ENCODE data around the gene KDM4B.

The KDM4B gene

DNA sequence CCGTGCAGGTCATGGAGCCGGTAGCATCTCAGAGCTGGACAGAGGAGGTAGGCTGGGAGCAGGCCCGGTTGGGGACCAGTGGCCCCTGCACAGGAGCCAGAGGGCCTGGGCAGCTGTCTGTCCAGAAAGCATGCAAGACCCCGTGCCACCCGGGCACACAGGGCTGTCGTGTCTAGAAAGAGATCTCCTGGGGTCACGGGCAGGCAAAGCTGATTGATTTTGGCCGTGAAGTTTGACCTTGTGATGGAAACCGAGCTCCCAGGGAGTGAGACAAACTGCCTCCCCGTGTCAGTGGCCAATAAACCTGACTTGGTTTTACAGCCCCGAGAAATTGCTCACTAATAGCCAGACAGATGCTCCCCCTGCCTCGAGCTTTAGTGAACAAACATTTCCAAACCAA lies 98.8 kb downstream of the KDM4B start:
- no peak for DNase-seq (ENCODE audit: low read depth in 3 of 3, low spot score in 1 of 3)

DNA sequence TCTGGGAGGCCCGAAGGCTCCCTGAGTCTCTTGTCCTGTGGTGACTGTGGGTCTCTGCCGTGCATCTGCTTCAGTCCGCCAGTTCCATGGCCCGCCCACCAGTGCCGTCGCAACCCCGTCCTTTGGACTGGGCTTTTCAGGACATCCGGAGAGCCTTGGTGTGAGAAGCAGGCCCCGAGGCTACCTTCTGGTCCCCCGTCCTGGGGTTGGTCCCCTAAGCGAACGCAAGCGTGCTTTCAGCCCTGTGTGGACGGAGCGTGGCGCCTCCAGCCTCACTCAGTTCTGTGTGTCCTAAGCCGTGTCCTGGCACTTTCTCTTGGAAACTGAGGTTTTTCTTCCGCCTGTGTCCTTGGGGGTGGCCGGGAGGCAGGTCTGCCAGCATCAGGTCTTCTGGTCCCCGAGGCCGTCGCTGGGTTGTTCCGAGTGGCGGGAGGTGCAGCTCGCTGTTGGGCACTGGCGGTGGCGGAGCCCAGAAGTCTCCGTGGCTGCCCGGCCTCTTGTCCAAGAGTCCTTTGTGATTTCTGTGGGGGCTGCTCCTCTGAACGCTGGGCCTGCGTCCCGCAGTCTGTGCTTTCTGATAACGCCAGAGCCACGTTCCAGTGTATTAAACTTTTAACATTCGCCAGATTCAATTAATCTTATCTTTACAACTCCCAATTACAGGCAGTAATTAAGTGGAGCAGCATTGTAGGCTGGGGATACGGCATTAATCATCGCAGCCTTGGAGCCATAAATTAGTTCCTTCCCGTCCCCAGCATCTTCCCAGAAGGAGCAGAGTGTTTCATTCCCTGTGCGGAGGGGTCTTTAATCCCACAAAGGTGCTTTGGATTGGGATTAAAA lies 99.5 kb downstream of the KDM4B start:
- DNase-seq (ENCODE audit: low read depth in 3 of 3, low spot score in 1 of 3), result no peak

DNA sequence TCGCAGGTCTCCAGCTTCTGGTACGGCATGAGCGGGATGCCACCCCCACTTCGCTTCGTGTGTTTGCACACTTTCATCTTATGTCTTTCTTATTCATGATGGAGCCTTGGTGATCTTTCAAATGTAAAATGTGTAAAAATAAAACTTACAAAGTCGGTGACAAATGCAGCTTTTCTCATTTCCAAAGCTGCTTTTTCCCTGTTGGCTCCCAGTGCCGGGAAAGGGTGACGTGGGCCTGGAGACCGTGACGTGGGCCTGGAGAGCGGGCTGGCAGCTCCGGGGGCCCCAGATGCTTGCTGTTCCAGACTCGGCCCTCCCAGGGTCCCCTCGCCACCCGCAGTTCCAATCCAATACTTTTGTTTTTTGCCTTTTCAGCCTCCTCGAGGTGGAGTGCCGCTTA lies 101.4 kb downstream of the KDM4B start:
- no peak for DNase-seq (ENCODE audit: low read depth in 3 of 3, low spot score in 1 of 3)

DNA sequence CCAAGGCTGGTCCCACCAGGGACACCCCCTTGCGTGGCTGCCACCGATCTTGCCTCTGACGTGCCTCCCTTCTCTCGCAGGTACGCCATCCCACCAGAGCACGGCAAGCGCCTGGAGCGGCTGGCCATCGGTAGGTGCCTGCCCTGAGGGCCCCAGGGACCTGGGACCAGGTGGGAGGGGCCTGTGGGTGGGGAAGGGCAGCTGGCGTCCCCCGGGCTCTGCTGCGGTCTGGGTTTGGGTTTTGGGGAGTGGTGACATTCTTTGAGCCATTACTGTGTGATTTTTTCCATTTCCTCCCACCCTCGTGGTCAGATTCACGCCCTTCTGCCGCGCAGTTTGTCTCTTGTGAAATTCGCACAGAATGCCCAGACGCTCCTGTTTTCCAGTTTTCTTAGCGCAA lies 102.0 kb downstream of the KDM4B start:
- no peak for DNase-seq (ENCODE audit: low read depth in 3 of 3, low spot score in 1 of 3)

DNA sequence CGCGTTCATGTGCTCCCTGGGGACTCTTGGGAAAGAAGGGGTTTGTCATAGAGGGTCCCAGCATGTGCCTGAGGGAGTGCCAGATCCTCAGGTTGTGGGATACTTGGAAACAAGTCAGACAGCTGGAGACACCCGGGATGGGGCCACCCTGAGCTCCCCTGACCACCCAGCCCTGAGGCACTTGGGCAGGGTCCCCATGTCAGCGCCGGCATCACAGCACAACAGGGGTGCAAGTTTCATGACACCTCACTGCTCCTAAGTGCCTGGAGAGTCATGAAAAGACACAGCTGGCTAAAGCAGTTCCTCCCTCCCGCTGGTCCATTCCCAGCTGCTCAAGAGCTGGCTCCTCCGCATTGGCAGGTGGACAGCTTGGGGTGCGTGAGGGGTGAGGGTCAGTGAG lies 102.7 kb downstream of the KDM4B start:
- DNase-seq (ENCODE audit: low read depth in 3 of 3, low spot score in 1 of 3), result no peak

DNA sequence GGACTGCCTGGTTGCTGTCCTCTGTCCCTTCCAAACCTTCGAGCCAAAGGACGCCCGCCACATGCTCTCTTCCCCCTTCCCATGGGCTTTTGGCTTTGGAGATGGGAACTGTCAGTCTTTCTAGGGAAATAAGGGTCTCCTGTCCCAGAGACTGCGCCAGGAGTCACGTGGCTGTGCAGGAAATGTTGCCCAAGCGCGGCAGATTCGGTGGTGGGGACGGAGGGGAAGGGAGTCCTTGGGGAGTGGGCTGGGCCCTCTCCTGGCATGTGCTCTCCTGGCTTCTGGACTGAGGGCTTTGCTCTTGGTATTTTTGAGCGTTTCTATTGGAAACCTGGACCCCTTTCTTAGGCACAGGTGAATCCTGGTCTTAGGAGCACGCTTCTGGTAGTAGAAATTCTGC lies 103.2 kb downstream of the KDM4B start:
- DNase-seq (ENCODE audit: low read depth in 3 of 3, low spot score in 1 of 3), result no peak

DNA sequence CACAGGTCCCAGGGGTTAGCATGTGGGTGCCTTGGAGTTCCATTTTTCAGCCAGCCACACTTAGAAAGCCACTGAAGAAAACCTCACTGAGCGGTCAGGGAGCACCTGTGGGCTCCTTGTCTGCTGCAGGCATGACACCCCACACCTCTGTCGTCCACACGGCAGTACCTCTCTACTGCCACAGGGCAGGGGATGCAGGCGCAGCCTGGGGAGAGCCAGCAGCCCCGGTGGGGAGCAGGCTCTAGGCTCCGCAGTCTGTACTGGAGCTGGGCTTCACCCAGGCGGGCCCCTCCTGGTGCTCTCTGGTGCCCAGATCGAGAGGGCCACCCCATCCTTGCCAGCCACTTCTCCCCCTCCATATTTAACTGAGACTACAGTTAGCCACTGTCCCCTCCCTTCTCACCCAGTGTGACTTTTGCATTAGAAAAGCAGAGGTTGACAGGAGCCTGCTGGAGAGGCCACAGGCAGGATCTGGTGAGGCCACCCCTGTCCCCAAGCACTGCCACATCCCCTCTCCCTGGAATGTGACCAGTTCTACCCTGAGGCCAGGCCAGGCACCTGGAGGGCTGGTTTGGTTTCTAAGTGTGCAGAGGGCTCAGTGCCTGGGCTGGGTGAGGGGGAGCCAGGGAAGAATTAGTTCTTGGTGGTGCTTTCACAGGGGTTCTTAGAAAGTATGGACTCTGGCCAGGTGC lies 104.4 kb downstream of the KDM4B start:
- DNase-seq (ENCODE audit: low read depth in 3 of 3, low spot score in 1 of 3), result no peak

DNA sequence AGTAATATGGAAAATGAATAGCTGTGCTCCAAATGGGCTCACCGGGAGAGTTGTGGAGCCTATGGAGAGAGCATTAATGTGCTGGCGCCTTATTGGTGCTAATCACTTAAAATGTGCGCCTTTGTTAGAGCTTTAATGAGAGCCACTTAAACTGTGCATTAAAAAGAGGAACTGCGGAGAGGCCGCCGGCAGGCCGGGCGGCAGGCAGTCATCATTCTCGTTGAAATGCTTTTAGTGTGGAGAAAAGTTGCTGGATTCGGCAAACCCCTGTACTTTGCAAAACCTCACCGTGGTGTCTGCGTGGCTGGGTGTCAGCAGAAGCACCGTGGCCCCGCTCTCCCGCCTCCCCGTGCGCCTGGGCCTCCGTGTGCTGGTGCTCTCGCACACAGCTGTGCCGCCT lies 105.5 kb downstream of the KDM4B start:
- DNase-seq (ENCODE audit: low read depth in 3 of 3, low spot score in 1 of 3), result no peak

DNA sequence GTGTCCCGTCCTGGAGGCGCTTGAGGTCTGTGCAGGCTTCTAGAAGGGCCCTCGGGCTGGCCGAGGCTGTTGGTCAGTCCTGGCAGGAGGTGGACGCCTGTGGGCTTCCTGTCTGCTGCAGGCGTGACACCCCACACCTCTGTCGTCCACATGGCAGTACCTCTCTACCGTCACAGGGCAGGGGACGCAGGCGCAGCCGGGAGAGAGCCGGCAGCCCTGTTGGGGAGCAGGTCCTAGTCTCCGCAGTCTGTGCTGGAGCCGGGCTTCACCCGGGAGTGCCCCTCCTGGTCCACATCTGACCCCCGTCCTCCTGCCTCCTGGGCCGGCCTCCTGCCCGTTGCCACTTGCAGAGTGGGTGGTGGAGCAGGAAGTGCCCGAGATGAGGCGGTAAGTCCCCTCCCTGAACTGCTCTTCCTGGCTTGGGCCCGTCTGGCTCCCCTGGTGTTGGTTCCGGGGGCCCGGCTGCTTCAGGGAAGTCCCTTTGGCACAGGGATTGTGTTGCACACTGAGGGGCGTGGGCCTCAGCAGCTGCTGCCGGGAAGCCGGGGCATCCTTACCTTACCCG lies 106.0 kb downstream of the KDM4B start:
- DNase-seq (ENCODE audit: low read depth in 3 of 3, low spot score in 1 of 3), result no peak

DNA sequence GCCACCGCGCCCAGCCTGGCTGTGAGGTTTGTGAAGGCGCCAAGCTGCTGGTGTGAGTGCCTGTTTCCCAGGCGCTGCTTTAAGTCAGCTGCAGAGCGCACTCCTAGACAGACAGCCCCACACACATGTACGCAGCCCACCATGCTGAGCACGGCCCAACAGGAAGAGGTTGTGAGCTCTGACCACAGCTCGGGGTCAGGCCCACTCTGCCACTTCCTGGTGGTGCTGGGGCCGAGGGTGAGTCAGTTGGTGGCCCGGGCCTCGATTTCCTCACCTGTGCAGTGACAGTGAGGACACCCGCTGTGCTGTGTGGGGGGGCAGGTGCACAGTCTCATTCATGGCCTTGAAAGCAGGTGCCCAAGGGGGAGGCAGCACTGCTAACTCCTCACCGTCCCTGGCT lies 106.7 kb downstream of the KDM4B start:
- no peak for DNase-seq (ENCODE audit: low read depth in 3 of 3, low spot score in 1 of 3)

DNA sequence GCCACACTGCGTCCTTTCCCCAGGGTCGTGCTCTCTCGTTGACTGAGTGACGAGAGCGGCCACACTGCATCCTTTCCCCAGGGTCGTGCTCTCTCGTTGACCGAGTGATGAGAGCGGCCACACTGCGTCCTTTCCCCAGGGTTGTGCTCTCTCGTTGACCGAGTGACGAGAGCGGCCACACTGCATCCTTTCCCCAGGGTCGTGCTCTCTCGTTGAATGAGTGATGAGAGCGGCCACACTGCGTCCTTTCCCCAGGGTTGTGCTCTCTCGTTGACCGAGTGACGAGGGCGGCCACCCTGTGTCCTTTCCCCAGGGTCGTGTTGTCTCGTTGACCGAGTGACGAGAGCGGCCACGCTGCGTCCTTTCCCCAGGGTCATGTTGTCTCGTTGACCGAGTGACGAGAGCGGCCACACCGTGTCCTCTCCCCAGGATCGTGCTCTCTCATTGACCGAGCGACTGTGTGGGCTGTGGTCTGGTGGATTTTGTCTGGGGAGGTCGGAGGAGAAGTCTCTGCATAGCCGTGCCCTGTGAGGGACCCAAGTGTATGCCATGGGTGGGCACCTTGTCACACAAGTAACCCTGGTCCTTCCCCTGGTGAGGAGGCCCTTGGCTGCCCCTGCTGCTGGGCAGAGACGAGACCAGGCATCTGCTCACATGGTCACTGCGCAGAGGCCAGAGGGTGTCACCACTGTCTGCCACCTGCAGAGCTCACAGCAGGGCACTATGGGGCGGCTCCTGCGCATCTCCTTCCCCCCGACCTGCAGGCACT lies 107.7 kb downstream of the KDM4B start:
- DNase-seq (ENCODE audit: low read depth in 3 of 3, low spot score in 1 of 3), result no peak

DNA sequence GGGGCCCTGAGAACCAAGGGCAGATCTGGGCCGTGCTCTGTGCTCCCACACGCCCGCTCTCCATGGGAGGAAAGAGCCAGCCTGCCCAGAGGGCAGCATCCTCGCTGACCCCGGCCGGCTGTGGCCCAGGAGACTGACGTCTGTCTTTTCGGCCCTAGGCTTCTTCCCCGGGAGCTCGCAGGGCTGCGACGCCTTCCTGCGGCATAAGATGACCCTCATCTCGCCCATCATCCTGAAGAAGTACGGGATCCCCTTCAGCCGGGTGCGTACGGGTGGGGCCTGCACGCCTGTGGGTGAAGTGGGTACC lies 108.2 kb downstream of the KDM4B start:
- no peak for DNase-seq (ENCODE audit: low read depth in 3 of 3, low spot score in 1 of 3)

DNA sequence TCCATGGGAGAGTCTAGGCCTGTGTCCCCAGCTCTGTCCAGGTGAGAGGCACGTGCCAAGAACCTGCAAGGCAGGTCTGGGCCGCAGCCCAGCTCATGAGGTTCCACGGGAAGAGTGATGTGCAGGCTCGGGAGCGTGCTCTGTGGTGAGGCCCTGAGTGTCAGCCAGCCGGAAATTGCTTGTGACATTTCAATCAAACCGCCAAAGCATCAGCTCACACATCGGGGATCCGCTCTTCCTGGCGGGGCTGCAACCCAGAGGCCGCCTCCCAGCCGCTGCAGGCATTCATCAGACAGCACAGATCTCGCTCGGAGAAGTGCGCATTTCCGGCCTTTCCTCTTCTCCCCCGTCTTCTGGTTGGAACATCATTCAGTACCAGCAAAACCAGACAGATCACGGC lies 109.3 kb downstream of the KDM4B start:
- no peak for DNase-seq (ENCODE audit: low read depth in 3 of 3, low spot score in 1 of 3)

DNA sequence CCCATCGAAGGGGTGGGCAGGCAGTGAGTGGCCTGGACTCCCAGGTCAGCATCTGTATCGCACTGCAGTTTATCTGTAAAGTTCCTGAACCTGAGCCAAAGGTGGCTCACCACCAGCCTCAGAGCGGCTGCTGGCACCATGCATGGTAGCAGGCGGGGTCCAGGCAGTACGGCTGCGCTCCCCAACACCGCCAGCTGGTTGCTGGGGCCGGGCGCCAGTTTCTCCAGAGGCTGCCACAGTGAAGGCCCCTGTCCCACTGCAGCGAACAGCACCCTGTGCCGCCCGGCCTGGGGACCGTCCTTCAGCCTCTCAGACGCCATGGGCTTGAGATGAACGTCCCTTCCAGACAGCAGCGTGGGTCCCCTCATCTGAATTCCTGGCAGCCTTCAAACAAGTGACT lies 109.8 kb downstream of the KDM4B start:
- DNase-seq (ENCODE audit: low read depth in 3 of 3, low spot score in 1 of 3), result no peak

DNA sequence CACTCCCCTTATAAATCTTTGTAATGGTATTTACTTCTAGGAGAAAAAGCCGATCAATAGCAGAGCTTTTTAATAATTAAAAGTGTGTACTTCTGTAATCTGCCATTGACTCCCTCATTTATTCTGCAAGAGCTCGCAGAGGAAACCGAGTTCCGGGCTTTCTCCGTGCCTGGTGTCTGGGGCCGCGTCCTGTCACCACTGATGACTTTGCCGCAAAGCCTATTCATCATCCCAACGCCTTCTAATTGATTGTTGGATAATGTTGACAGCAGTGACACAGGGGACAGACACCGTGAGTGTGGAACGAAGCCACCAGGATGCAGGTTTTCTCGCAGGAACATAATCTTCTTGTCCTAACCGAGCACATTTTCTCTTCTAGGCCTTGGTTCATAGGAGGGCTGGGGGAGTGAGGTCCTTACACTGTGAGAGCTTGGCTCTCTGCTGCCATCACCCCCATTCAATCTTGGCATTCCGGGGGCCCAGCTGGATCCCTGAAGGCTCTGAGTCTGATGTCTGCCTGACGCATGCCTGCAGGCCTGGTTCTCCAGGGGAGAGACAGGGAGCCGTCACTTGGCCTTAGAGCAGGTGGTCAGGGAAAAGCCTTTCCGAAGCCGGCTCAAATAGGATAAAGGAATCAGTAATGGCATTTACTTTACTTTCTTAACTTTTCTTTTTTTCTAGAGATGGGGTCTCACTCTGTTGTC lies 110.3 kb downstream of the KDM4B start:
- DNase-seq (ENCODE audit: low read depth in 3 of 3, low spot score in 1 of 3), result no peak

DNA sequence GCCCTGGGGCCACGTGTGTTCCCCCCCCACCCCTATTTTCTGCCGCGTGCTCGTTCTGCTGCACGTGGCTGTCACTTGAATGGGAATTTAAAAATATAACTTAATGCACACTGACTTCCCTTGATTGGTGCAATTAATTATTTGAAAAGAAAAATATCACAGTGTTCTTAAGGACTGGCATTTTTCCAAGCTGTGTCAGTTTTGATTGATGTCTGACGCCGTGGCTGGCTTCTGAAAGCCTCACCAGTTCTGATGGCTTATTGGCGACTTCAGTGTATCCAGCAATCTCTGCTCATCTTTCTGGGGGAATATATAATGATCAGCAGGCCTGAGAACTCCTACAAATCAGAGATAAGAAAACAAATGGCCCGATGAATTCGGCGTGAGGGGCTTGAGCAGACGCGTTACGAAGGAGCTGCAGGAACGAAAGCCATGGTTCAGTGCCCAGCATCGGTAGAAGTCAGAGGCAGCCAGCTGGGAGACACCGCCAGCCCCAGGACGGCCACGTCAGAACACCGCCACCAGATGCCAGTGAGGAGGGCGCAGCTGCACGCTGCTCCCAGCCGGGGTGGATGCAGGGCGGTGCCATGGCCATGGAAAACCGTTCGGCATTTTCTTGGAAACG lies 111.2 kb downstream of the KDM4B start:
- no peak for DNase-seq (ENCODE audit: low read depth in 3 of 3, low spot score in 1 of 3)

DNA sequence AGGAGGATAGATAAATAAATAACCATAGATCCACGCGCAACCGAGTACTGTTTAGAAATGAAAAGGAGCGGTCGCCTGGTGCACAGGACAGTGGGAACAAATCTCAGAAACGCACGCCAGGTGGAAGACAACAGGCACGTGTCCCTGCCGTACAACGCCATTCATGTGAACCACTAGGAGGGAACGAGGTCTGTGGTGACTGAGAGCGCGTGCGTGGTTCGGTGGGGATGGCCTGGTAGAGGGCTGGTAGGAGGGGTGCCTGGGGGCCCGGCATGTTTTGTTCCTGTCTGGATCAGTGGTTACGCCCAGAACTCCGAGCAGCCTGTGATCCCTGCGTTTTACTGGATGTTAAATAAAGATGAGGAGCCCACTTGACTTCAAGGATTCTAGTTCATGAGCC lies 111.9 kb downstream of the KDM4B start:
- DNase-seq (ENCODE audit: low read depth in 3 of 3, low spot score in 1 of 3), result no peak

DNA sequence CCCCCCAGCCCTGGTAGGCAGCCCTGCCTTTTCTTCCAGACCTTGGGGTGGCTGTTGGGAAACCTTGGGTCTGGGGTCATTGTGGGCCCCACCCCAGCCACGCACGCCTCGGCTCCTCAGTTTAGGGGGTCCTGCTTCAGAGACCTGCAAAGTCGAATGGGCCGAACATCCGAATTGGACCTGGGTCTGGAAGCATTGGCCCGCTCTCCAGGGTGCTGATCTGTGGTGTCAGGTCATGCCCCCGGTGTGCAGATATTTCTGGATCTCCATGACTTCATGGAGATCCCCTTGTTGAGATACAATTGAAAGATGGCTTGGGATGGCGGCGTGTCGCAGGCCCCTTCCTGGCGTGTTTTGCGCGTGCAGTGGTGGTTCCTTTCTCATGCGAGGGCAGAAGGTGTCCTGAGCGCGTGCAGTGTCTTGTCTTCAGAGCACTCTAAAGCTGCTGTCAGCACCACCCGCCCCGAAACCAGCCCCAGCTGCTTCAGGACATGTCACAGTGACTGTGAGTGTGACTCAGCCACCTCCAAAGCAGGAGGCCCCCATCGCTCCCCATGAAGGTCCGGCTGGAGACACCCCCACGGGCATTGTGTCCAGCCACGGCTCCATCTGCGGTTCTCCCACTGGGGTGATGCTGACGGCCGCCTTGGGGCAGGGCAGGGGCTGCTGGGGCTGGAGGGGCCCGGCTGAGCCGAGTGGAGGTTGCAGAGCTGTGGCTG lies 112.7 kb downstream of the KDM4B start:
- no peak for DNase-seq (ENCODE audit: low read depth in 3 of 3, low spot score in 1 of 3)

DNA sequence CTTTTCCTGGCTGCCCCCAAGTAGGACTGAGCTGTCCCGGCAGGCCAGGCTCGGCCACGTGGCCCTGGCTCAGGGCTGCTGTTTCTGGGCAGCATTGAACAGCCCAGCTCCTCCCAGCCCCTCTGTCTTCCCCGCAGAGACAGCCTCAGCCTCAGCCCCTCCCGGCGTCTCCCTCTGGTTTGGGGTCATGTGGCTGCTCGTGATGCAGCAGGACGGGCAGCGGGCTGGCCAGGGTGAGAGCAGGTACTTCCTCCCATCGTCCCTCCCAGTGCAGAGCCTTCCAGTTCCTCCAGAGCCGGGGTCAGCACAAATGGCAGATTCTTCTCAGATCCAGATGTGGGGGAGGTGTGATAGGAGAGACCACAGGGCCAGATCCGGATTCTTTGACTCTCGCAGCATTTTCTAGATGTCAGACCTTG lies 114.6 kb downstream of the KDM4B start:
- no peak for DNase-seq (ENCODE audit: low read depth in 3 of 3, low spot score in 1 of 3)

DNA sequence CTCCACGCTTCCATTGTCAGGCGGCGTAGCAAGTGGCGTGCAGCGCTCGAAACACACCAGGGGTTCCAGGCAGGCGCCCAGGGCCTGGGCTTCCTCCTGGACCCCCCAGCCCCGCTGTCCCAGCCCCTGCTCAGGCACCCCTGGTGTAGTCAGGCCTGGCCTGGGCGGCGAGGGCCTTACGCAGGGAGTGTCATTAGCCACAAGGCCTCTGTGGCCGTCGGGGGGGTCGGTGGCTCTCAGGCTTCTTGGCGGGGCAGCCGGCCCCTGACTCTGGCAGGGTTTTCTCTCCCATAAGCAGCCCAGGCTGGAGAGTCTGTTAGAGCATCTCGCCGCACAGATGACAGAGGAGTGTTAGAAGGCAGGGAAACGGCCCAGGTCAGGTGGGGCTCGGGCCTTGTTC lies 116.7 kb downstream of the KDM4B start:
- DNase-seq (ENCODE audit: low read depth in 3 of 3, low spot score in 1 of 3), result no peak
